ENCODE data around the gene LDHD.

GRCh38 chr16:75104836-75105235, 11.7 kb downstream of the LDHD start:
- TF ChIP-seq CTCF (IDR thresholded peaks at IDR 0.05) (no peak), POLR2A (IDR thresholded peaks at IDR 0.05) (no peak)

Measured in vagina (tissue), 2 donors.